CD14-positive monocyte (primary cell): ENCODE results near the gene MCU. TPM values are rescaled to one million over a fixed set of nuclear protein-coding genes. Genes with fewer than 3 reads are reported as not detected.
"Not testable (repeated sequence)": the region's sequence is repeated elsewhere in the genome, so short reads cannot be mapped to it uniquely, and the experiment has no call there.

Source experiments
- DNase-seq, 3 donors: peaks; one replicate each; pipeline ENCODE4 v3.0.0-alpha.2; 2011 to 2022
- H2AFZ ChIP-seq: 2 replicates; pipeline ENCODE4 v1.6.0; 2012; ENCODE audit warnings: mild to moderate bottlenecking, low read depth, low read length, inconsistent platforms; ENCODE audit not compliant: insufficient read depth, poor library complexity, severe bottlenecking
- H3K27ac ChIP-seq, 2 donors: 1 replicate in 1 of 2; 2 replicates in 1 of 2; pipeline ENCODE4 v1.5.1; 2012 to 2013; ENCODE audit warnings: low read length in 2 of 2, control low read depth in 1 of 2, inconsistent platforms in 1 of 2, low read depth in 1 of 2, mild to moderate bottlenecking in 1 of 2
- H3K27me3 ChIP-seq, 2 donors: one replicate each; pipeline versions ENCODE4 v1.6.0 to v1.6.1; 2011 to 2013; ENCODE audit warnings: low read length in 2 of 2; ENCODE audit not compliant: control insufficient read depth in 2 of 2, insufficient read depth in 2 of 2
- H3K36me3 ChIP-seq, 2 donors: replicated peaks in 1 of 2; 1 replicate in 1 of 2; 2 replicates in 1 of 2; pipeline versions ENCODE4 v1.5.1 to v1.6.1; 2012 to 2013; ENCODE audit warnings: low read length in 2 of 2, control low read depth in 1 of 2, inconsistent platforms in 1 of 2, mild to moderate bottlenecking in 1 of 2; ENCODE audit not compliant: insufficient read depth in 2 of 2, control insufficient read depth in 1 of 2
- H3K4me1 ChIP-seq, 2 donors: 1 replicate in 1 of 2; 2 replicates in 1 of 2; pipeline versions ENCODE4 v1.5.1 to v1.6.1; 2012 to 2013; ENCODE audit warnings: low read length in 2 of 2, control low read depth in 1 of 2, inconsistent platforms in 1 of 2, mild to moderate bottlenecking in 1 of 2, moderate library complexity in 1 of 2; ENCODE audit not compliant: insufficient read depth in 2 of 2, control insufficient read depth in 1 of 2
- H3K4me2 ChIP-seq: replicated peaks from 2 replicates; pipeline ENCODE3; 2012; ENCODE audit warnings: low read length, moderate library complexity, mild to moderate bottlenecking; ENCODE audit not compliant: poor library complexity, severe bottlenecking; ENCODE audit errors: extremely low read depth
- H3K4me3 ChIP-seq, 3 experiments: fragments of 200-600 bp in 1 of 3; sonication (generic) in 1 of 3; replicated peaks in 1 of 3; 1 replicate in 2 of 3; 2 replicates in 1 of 3; pipeline ENCODE4 v1.5.1; 2011 to 2013; ENCODE audit warnings: low read length in 3 of 3, mild to moderate bottlenecking in 3 of 3, control low read depth in 2 of 3, low read depth in 2 of 3, inconsistent platforms in 1 of 3, moderate library complexity in 1 of 3
- H3K79me2 ChIP-seq: 2 replicates; pipeline ENCODE4 v1.6.0; 2012; ENCODE audit warnings: mild to moderate bottlenecking, control low read depth, inconsistent platforms, low read length, moderate library complexity; ENCODE audit not compliant: insufficient read depth
- H3K9ac ChIP-seq: 2 replicates; pipeline ENCODE4 v1.6.0; 2017; ENCODE audit warnings: low read length, mild to moderate bottlenecking; ENCODE audit not compliant: insufficient read depth, poor library complexity, severe bottlenecking
- H3K9me3 ChIP-seq, 2 donors: replicated peaks in 1 of 2; 1 replicate in 1 of 2; 2 replicates in 1 of 2; pipeline versions ENCODE4 v1.5.1 to v1.6.1; 2012 to 2013; ENCODE audit warnings: low read length in 2 of 2, control low read depth in 1 of 2; ENCODE audit not compliant: control insufficient read depth in 1 of 2, insufficient read depth in 1 of 2
- H4K20me1 ChIP-seq: 2 replicates; pipeline ENCODE4 v1.6.0; 2012; ENCODE audit warnings: mild to moderate bottlenecking, low read length, control low read depth, moderate library complexity; ENCODE audit not compliant: insufficient read depth
- H3K27ac Mint-ChIP-seq, 7 donors: one replicate each; pipeline ENCODE4 v1.8.0; 2020; ENCODE audit warnings: mild to moderate bottlenecking in 7 of 7, mixed read lengths in 7 of 7, moderate library complexity in 6 of 7, inconsistent platforms in 2 of 7
- H3K27me3 Mint-ChIP-seq, 3 donors: one replicate each; pipeline ENCODE4 v1.8.0; 2021 to 2022; ENCODE audit warnings: low read depth in 3 of 3, mild to moderate bottlenecking in 3 of 3, mixed read lengths in 3 of 3, moderate library complexity in 3 of 3, inconsistent platforms in 1 of 3
- H3K36me3 Mint-ChIP-seq, 2 donors: one replicate each; pipeline ENCODE4 v1.8.0; 2020; ENCODE audit warnings: mixed read lengths in 2 of 2, inconsistent platforms in 1 of 2, mild to moderate bottlenecking in 1 of 2
- H3K4me1 Mint-ChIP-seq: one replicate; pipeline ENCODE4 v1.8.0; 2020; ENCODE audit warnings: mild to moderate bottlenecking, mixed read lengths
- H3K4me3 Mint-ChIP-seq, 2 donors: one replicate each; pipeline ENCODE4 v1.8.0; 2020; ENCODE audit warnings: mild to moderate bottlenecking in 2 of 2, mixed read lengths in 2 of 2, moderate library complexity in 1 of 2
- H3K9me3 Mint-ChIP-seq, 7 donors: one replicate each; pipeline ENCODE4 v1.8.0; 2020 to 2022; ENCODE audit warnings: mixed read lengths in 7 of 7, mild to moderate bottlenecking in 6 of 7, moderate library complexity in 6 of 7, inconsistent platforms in 2 of 7
- CTCF ChIP-seq: fragments of 200-600 bp; IDR thresholded peaks from one replicate; pipeline ENCODE4 v1.8.0; 2022; ENCODE audit warnings: antibody characterized with exemption, mild to moderate bottlenecking
- WGBS: methylation state at CpG from one replicate; pipeline ENCODE4 v1.1.5; 2013; ENCODE audit warnings: missing lambda C conversion rate; ENCODE audit not compliant: insufficient coverage; 5-methylcytosine and 5-hydroxymethylcytosine counted together
- intact Hi-C, 2 donors: fragments of 100-400 bp; cut with micrococcal nuclease; formaldehyde crosslinking; loops; one replicate each; pipeline versions ENCODE4 v1.15.0 to v1.15.1; 2023
- polyA plus RNA-seq, 3 donors: library from polyadenylated mRNA; depleted of rRNA in 1 of 3; unstranded in 2 of 3; stranded (reverse) in 1 of 3; fragments of 300-500 nt in 2 of 3; fragments of >200 nt in 1 of 3; fragmentation: Illumina TruSeq in 2 of 3; gene quantifications; 1 replicate in 2 of 3; 2 replicates in 1 of 3; pipeline ENCODE4 v1.2.3, GENCODE V29; 2012 to 2021

The MCU gene
- polyA plus RNA-seq, 3 donors = 11.7 to 23.1 (median 16.5) TPM

- Histone ChIP-seq H3K4me3 (no peak overlapping the region), H3K9ac (no peak overlapping the region), H4K20me1 (no peaks in the 10 kb centered on the region), H3K9me3 (no peaks in the 10 kb centered on the region), H2AFZ (no peak overlapping the region), H3K4me2 (no peak overlapping the region), H3K4me1 (no peaks in the 10 kb centered on the region), H3K79me2 (no peaks in the 10 kb centered on the region), H3K36me3 (no peaks in the 10 kb centered on the region), H3K27me3 (no peaks in the 10 kb centered on the region), H3K27ac (no peak overlapping the region)
- Mint-ChIP-seq H3K4me1 (no peaks in the 10 kb centered on the region), H3K9me3 (peaks cover 0 to 2% (median 0%) of the 10 kb centered on the region in 7 donors), H3K27me3 (peaks cover 1 to 2% (median 1%) of the 10 kb centered on the region in 3 donors), H3K4me3 (no peak overlapping the region), H3K27ac (no peak overlapping the region), H3K36me3 (no peaks in the 10 kb centered on the region)
- TF ChIP-seq CTCF = no peak
- WGBS = no CpG with 5 or more reads among the region's 4 CpGs
- no peak for DNase-seq
- intact Hi-C loops = no loop called here
Measured at GRCh38 chr10:72912736-72913135, 220.8 kb downstream of the MCU start.

GRCh38 chr10:72913287-72913686 lies 221.3 kb downstream of the MCU start:
- no peaks in the 10 kb centered on the region for H3K4me1 Mint-ChIP-seq
- Histone ChIP-seq H2AFZ (no peak overlapping the region), H3K9me3 (no peaks in the 10 kb centered on the region), H3K4me3 (no peak overlapping the region), H3K36me3 (no peaks in the 10 kb centered on the region), H3K4me1 (no peaks in the 10 kb centered on the region), H3K27ac (no peak overlapping the region), H3K79me2 (no peaks in the 10 kb centered on the region), H4K20me1 (no peaks in the 10 kb centered on the region), H3K4me2 (no peak overlapping the region), H3K9ac (no peak overlapping the region), H3K27me3 (no peaks in the 10 kb centered on the region)
- H3K27ac Mint-ChIP-seq = peak overlapping the region in 1 of 7 donors; percentile 36
- peaks cover 0 to 2% (median 0%) of the 10 kb centered on the region in 7 donors for H3K9me3 Mint-ChIP-seq
- no peaks in the 10 kb centered on the region for H3K36me3 Mint-ChIP-seq
- DNase-seq = no peak
- TF ChIP-seq CTCF = no peak
- 93% methylated on average over 2 of the region's 7 CpGs for WGBS
- intact Hi-C loops = no loop called here
- H3K27me3 Mint-ChIP-seq = peaks cover 1 to 2% (median 1%) of the 10 kb centered on the region in 3 donors
- H3K4me3 Mint-ChIP-seq = no peak overlapping the region

GRCh38 chr10:72917201-72917600 lies 225.3 kb downstream of the MCU start:
- H3K27me3 Mint-ChIP-seq, H3K27me3 ChIP-seq, H3K4me3 ChIP-seq, H3K9ac ChIP-seq, H4K20me1 ChIP-seq, H3K9me3 ChIP-seq, H2AFZ ChIP-seq, DNase-seq, intact Hi-C loops, H3K4me1 ChIP-seq, H3K79me2 ChIP-seq, H3K36me3 ChIP-seq, H3K27ac ChIP-seq, H3K27ac Mint-ChIP-seq, H3K4me1 Mint-ChIP-seq, H3K4me3 Mint-ChIP-seq, H3K36me3 Mint-ChIP-seq, H3K4me2 ChIP-seq: not testable (repeated sequence)
- no CpG with 5 or more reads among the region's 3 CpGs for WGBS
- H3K9me3 Mint-ChIP-seq = peaks cover 12 to 28% (median 20%) of the 10 kb centered on the region in 7 donors
